Activated CD8-positive, alpha-beta memory T cell treated with anti-CD3 and anti-CD28 coated beads for 4 hours (primary cell): ENCODE measurements around the gene NFYC.

Experiments
- DNase-seq, 2 donors: peaks; one replicate each; pipeline ENCODE4 v3.0.0-alpha.2; 2020; ENCODE audit warnings: low read depth in 2 of 2

NFYC gene

DNA sequence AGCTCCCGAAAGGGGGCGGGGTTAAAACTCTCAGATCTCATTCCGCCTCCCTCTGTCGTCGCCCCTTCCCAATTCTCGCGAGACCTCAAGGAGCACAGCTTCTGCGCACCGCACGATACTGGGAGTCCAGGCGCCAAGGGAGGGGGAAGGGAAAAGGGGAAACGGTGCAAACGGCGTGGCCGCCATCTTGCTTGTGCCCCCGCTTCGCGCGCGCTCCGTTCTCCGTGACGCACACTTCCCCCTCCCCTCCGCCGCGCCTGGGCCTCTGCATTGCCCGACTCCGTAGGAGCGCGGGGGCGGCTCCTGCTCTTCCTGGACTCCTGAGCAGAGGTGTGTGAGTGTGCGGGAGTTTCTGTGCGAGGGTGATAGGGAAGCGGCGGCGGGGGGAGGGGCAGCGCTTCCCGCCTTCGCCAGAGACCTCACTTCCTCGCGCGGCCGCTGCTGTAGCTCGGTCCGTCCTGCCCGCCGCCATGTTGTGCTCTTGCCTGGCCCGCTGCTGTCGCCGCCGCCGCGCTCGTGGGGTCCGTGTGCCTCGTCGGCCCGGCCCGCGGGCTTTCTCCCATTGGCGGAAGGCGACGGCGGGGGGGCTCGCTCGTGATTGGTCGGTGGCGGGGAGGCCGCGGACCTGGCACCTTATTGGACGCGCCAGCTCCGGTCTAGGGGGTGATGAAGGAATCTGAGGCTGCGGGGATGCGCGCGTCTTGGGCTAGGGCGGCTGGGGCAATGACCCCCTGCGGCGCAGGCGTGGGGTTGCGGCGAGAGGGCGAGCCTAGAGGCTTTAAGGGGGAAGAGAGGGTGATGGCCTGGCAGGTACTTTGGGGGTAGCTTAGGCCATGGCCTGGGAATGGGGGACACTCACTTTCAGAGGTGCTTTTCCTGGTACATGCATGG, at the start of gene NFYC:
NFYC (plus strand) TSS at position 167 of the 891 bp plus-strand sequence. CDS start 47,140 bp downstream, outside the sequence.
- DNase-seq, result peak; percentile 88 to 94

DNA sequence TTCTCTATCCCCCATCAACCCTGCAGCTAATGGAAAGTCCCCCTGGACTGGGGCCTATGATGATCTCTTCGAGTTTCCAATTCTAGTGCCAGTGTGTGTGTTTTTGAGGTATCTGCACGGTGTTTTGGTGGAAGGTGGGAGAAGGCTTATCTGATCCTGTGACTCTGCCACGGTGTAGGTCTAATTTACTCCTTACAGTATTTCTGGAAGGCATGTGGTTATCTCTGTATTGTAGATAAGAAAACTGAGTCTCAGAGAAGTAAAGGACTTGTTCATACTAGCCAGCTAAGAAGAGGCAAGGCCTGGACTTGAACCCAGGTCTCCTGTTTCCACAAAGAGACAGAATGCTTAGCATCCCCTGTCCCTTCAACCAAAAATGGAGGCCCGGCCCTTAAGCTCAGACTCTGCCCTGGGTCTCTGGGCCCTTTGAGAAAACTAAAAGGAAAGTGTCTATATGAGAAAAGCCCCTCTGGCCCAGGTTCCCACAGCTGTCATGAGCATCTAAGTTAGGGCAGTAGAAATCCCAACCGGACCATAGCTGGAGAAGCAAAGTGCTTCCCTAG, 46.3 kb upstream of the NFYC start:
- DNase-seq, result no peak

- DNase-seq, result no peak
Observed at GRCh38 chr1:40646315-40646714, 45.2 kb upstream of the NFYC start.

DNA sequence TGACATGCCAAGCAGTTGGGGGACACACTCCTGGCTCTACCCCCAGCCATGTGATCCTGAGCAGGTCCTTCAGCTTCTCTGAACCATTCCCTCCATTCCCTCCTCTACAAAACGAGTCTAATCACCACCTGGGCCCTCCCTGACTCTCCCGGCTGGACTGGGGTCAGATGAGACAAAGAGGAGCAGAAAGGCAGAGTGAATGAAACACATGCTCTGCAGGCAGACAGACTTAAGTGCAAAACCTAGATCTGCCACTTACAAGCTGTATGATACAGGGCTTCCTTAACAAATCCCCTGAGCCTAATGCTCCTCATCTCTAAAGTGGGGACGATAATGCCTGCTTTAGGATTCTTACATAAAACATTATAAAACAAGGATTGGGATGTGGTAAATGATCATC, 43.3 kb upstream of the NFYC start:
- no peak for DNase-seq

DNA sequence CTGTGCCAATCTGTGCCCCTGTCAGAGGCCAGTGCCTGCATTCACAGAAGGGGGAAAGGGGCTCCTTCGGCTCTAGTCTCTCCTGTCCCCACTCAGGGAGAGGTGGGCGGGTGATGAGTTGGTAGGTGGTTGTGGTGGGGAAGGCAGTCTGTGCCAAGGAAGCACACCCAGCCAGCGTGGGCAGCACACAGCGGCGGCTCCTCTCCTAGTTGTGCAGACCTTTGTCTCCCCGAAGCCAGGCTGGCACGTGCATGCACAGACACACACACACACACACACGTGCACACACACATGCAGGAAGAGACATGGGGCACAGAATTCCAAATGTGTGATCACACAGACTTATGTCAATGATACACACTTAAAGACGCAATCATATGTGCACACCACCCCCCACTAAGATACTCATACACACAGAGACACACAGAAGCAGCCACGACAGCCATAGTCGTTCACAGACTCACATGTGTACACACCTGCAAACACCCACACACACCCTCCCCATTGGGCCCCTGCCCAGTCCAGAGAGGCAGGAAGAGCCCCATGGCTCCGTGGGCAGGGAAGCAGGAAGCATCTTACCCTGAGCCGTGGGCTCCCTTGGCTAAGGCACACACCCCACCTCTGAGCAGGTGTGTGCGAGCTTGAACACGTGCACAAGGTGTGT, 42.4 kb upstream of the NFYC start:
- DNase-seq, result no peak

DNA sequence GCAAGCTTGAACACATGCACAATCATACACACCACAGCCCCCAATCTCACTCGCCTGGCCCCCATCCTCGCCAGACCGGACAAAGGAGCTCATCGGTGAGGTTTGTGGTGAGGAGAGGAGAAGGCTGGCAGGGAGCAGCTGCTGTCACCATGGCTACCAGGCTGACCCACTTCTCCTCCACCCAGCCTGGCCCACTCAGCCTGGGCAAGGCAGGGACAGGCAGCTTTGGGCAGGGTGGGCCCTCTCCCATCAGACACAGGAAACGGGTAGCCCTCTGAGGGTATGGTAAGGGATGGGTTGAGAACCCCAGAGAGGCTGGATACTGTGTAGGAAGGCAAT, 41.9 kb upstream of the NFYC start:
- DNase-seq, result no peak

- no peak for DNase-seq
Observed at GRCh38 chr1:40650075-40650474, 41.4 kb upstream of the NFYC start.

DNA sequence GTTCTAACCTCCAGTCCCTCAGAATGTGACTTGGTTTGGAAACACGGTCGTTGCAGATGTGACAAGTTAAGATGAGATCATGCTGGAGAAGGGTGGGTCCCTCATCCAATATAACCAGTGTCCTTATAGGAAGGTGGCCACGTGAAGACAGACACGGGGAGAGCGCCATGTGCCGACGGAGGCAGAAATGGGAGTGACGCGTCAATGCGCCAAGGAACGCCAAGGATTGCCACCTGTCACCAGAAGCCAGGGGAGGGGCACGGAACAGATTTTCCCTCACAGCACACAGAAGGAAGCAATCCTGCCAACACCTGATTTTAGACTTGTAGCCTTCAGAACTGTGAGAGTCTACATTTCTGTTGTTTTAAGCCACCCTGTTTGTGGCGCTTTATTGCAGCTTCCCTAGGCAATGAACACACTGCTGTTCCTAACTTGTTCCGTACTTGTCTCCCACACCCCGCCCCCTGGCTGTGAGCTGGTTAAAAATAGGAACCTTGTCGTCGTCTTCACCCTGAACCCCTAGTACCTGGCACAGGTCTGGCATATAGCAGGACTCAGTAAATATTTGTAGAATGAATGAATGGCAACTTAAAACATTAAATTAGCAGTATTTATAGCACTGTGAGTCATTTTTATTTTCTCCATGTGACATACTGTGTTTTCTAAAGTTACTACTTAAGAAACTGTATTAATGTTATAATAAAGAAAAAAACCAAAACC, 40.2 kb upstream of the NFYC start:
- DNase-seq, result no peak

- DNase-seq, result no peak
Observed at GRCh38 chr1:40652468-40652867, 39.0 kb upstream of the NFYC start.

GRCh38 chr1:40652979-40653378, 38.5 kb upstream of the NFYC start:
- no peak for DNase-seq

DNA sequence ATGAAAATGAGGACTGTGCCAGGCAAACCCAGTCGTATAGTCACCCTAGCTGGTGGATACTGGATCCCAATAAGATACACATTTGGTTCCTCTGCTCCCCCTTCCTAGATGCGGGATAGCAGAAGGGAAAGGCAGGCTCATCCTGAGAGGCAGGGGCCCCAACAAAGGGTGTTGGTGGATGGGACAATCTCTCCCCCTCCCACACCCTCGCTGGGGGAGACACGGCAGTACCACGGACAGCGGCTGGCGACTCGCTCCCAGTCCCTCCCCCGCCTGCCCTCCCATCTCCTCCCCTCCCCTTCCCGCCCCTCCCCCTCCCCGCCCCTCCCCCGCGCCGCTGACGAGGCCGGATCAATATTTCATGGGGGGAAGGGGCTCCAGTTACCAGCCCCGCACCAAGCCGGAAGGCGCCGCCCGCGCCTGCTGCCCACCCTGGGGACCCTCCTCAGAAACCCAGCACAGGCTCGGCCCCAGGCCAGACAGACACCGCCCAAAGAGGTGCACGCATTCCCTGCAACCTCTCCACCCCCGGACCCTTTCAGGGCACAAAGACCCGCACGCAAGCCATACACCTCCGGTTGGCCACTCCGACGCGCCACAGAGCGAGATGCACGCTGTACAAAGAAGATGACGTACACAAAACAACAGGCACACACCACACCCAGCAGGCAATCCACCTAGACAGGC, 37.5 kb upstream of the NFYC start:
- no peak for DNase-seq

DNA sequence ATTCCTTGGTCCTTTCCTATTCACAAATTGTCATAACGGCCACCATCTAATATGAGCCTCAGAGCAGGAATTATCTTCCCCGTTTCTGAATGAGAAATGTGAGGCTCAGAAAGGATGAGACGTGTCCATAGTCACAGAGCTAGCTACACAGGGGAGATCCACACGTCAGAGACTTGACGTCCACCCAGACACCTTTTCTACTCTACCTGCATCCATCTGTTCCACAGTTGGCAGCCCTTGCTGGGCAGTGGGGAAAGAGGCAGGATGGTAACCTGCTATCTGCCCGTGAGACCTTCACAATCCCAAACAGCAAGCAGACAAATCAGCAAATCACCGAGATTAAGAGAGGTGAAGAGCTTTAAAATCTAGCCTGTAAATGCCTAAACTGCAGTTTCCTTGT, 34.5 kb upstream of the NFYC start:
- DNase-seq, result no peak

DNA sequence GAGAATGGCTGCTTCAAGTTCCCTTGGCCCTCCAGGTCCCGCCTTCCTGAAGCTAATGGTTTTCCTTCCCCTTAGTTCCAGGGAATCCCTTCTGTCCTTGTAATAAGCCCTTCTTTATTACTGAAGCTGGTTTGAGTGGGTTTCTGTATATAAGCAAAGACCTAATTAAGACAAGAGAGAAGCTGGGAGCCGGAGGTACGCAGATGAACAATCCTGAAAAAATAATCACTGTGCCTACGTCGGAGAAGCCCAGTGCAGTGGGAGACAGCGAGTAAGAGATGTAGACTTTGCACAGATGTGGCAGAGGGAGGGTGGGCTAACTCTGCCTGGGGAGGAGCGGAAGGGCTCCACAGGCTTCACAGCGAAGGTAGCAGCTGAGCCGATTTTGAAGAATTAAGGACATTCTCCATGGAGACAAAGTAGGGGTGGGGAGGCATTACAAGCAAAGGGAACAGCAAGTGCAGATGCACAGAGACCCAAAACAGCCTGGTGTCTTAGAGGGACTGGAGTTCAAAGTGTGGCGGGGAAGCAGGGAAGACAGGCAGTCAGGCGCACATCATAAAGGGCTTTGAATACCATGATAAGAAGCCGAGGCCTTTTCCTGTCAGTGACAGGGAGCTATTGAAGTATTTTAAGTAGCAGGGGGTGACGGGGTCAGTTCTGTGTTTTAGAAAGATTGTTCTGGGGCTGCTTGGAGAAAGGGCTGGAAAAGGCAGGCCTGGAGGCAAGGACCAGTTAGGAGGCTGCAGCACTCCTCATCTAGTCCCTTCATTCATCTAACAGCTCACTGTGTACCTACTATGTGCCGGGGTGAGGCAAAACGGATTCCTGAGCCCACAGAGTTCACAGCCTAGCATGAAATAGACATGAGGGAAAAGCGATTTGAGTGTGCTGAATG, 32.5 kb upstream of the NFYC start:
- DNase-seq, result no peak

GRCh38 chr1:40659649-40659947, 31.9 kb upstream of the NFYC start:
- DNase-seq, result no peak

DNA sequence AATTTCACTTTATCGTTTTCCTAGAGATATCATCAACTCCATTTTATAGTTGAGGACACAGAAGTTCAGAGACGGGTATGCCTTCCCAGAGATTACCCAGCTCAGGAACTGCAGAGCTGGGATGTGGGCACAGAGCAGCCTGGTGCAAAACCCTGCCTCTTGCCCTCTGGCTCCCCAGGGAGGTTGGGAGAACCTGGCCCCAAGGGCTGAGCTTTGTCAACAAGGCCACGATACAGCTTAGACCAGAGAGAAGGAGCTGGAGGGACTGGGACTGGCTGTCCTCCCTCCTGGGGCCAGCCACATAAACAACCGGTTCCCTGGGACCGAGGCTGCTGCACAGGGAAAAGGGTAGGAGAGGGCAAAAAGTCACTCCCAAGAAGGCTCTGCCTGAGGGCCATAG, 29.8 kb upstream of the NFYC start:
- no peak for DNase-seq

GRCh38 chr1:40662151-40662550, 29.4 kb upstream of the NFYC start:
- no peak for DNase-seq

DNA sequence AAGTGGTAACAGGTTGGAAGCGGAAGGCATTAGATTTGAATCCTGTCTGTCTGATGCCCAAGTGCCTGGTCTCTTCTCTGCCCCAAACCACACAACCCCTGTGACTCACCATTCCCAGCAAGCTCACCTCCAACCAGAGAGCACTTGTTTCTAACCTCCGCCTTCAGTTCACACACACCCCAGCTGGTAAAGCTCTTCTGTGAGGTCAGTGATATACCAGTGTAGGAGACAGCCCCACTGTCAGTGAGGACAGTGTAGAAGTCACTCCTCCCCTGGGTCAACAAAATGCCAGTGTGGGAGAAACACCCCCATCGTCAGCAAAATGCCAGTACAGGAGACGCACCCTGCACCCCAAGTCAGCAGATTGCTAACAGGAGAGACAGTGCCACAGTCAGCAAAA, 28.6 kb upstream of the NFYC start:
- DNase-seq, result no peak

DNA sequence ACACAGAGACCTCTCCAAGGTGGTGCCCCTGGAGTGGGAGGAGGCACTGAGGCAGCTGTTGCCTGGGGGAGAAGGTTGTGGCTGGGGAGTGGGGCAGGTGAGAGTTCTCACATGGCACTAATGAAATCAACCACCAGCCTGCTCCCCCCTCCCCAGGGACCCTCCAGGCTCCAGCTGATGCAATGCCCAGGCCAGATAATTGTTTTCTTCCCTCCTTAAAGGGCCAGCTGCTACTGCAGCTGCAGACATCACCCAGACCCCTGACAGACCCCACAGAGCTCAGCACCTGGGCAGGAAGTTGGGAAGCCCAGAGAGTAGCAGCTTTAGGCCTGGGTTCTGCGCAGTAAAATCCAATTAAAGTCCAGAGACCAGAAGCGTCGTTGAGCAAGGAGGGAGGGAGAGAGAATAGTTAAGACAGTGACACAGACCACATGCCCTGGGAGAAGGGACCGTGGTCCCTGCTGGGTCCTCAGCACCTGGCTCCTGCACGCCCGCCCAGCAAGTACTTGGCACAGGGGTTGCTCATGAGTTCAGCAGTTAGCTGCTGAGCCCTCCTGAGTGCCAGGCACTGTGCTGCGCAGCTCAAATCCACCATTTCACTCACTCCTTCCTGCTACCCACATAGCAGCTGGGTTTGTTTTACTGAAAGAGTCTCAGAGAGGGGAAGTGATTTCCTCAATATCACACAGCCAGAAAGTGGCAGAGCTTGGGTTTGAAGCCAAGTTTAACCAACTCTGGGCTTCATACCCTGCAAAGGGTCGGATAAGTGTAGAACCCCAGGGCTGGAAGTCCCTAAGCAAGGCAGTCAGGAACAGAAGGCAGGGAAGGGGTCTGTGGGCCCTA, 28.0 kb upstream of the NFYC start:
- no peak for DNase-seq

GRCh38 chr1:40664167-40664537, 27.4 kb upstream of the NFYC start:
- DNase-seq, result no peak

DNA sequence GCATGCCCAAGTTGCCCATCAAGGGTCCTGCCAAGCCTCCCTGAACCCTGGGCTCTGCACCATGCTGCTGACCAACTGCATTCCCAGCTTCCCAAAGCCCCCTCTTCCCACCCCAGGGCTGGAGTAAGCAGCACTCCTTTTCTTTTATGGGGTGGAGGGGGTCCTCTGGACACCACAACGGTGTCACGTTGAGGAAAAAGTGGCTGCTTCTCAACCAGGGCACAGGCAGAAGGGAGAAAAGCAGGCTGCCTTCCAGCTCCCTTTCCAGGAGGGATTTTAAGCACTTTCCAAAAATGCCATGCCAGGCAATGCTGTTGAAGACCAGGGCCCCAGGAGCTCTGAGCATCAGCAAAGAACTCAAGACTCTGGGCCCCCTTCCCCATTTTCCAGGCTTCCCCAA, 26.7 kb upstream of the NFYC start:
- no peak for DNase-seq
